ENCODE measurements around the gene CA9.

CA9 gene

DNA sequence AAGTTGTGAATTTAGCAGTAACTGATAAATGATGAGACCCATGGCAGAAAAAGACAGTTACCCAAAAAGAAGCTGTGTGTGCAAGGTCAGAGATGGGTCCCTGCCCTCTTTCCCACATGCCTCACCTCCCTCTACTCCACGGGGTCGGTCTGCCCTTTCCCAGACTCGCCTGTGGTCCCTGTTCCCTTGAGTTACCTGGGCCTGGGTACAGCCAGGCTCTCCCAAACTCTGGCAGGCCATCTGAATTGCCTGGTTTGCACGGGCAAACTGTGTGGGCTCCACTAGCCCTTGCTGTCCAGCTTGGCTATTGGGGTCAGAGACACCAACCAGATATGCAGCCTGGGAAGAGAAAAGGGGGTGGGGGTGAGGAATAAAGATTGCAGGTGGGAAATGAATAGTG, 34.4 kb downstream of the CA9 start:
- no peaks in the 10 kb centered on the region for H3K9me3 ChIP-seq (ENCODE audit: insufficient read depth, low read length)
- TF ChIP-seq EZH2phosphoT487 (conservative IDR thresholded peaks at IDR 0.05; ENCODE audit: low read length), result no peak
- TF ChIP-seq, protein P1, sequence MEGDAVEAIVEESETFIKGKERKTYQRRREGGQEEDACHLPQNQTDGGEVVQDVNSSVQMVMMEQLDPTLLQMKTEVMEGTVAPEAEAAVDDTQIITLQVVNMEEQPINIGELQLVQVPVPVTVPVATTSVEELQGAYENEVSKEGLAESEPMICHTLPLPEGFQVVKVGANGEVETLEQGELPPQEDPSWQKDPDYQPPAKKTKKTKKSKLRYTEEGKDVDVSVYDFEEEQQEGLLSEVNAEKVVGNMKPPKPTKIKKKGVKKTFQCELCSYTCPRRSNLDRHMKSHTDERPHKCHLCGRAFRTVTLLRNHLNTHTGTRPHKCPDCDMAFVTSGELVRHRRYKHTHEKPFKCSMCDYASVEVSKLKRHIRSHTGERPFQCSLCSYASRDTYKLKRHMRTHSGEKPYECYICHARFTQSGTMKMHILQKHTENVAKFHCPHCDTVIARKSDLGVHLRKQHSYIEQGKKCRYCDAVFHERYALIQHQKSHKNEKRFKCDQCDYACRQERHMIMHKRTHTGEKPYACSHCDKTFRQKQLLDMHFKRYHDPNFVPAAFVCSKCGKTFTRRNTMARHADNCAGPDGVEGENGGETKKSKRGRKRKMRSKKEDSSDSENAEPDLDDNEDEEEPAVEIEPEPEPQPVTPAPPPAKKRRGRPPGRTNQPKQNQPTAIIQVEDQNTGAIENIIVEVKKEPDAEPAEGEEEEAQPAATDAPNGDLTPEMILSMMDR (IDR thresholded peaks at IDR 0.05; ENCODE audit: insufficient read depth, low read length, poor library complexity, severe bottlenecking), result no peak
- H3K36me3 ChIP-seq (ENCODE audit: low read length), result 0 out of 2 replicates have a peak, but pooled peaks cover 13% of the 10 kb centered on the region
- no peaks in the 10 kb centered on the region for H3F3A ChIP-seq (ENCODE audit: insufficient read depth)
- no peak overlapping the region for H3K4me2 ChIP-seq (ENCODE audit: low read depth, low read length, poor library complexity, severe bottlenecking)
- no peak overlapping the region for H3K4me3 ChIP-seq (ENCODE audit: insufficient read depth, low read length, poor library complexity, severe bottlenecking)
- H3K27ac ChIP-seq (ENCODE audit: low read depth, low read length), result no peak overlapping the region
- H3K79me2 ChIP-seq (ENCODE audit: insufficient read depth, low read length), result no peaks in the 10 kb centered on the region
- no peaks in the 10 kb centered on the region for H3K27me3 ChIP-seq (ENCODE audit: low read length)
- H3K9ac ChIP-seq (ENCODE audit: low read length), result no peak overlapping the region
- H3K9me2 ChIP-seq (replicated peaks; ENCODE audit: insufficient read depth, low read length), result no peaks in the 10 kb centered on the region
- H2AFZ ChIP-seq (ENCODE audit: low read depth, low read length, severe bottlenecking), result no peak overlapping the region
- H4K20me1 ChIP-seq (ENCODE audit: low read depth, low read length), result no peaks in the 10 kb centered on the region

DNA sequence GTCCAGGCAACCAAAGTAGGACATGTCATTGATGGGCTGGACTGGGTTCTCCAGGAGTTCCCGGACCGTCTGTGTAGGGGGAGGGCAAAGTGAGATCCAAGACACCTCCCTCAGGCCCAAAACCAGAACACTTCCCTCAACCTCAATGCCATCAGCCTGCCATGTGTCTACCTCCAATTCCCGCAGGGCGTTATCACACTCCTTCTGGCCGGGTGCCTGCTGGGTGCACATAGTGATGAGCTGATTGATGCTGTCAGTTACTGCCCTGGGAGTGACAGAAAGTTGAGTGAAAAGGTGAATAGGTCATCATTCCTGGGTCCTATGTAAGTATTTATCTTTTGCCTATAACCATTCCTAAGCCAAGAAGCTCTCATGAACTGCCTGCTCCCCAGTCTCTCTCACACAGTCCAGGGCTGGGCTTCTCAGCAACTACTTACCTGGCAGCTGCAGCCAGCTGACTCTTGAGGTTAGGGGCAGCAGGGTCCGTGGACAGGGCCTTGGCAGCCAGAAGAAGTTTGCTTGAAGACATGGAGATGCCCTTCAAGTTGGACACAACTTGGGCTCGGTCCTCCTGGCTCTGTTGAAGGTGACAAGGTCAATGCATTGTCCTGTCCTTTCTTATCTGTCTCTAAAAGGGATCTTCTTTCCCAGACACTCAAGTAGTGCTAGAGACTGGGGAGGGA, 37.2 kb downstream of the CA9 start:
- no peak overlapping the region for H3K27ac ChIP-seq (ENCODE audit: low read depth, low read length)
- H3K27me3 ChIP-seq (ENCODE audit: low read length), result no peaks in the 10 kb centered on the region

DNA sequence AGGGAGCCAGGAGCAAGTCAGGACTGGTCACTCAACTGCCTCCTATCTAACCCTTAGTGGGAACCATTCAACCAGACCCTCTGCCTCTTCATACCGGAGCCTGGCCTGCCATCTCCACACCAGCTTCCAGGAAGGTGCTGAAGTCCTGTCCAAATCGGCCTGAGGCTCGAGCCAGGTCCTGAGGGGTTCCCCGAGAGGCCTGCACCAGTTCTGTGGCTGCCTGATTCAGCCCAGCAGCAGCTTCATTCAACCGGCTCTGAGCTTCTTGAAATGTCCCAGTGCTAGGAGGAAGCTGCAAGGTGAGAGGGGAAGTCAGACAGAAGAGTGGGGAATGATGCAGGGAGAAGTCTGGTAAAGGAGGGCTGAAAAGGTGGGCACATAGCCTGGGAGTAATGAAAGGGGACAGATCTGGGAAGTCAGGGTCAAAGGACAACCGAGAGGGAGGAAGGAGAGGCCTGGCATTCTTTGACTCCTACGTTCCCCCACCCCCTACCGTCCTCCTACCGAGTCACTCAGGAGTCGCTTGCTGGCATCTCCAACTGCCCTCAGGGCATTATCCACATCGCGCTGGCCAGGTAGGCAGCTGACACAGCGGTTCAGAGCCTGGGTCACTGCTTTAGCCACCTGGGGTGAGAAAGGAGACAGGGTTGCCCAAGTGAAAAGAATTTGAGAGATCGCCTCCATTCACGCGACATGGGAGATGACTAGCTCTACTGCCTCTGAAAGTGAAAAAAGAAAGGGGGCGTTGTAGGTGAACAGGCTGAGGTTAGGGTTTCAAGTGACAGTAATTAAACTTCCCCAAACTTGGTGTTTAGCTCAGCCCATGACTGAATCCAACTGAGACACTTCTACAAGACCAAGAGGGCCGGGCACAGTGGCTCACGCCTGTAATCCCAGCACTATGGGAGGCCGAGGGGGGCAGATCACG, 38.0 kb downstream of the CA9 start:
- Histone ChIP-seq H3K4me2 (ENCODE audit: low read depth, low read length, poor library complexity, severe bottlenecking) (no peak overlapping the region), H3K27me3 (ENCODE audit: low read length) (no peaks in the 10 kb centered on the region), H3K36me3 (ENCODE audit: low read length) (peaks cover 19% of the 10 kb centered on the region; the same call in 1 of the 2 replicates), H3K79me2 (ENCODE audit: insufficient read depth, low read length) (no peaks in the 10 kb centered on the region), H3F3A (ENCODE audit: insufficient read depth) (no peaks in the 10 kb centered on the region), H4K20me1 (ENCODE audit: low read depth, low read length) (no peaks in the 10 kb centered on the region), H2AFZ (ENCODE audit: low read depth, low read length, severe bottlenecking) (no peak overlapping the region), H3K4me3 (ENCODE audit: insufficient read depth, low read length, poor library complexity, severe bottlenecking) (no peak overlapping the region), H3K9ac (ENCODE audit: low read length) (no peak overlapping the region), H3K9me2 (replicated peaks; ENCODE audit: insufficient read depth, low read length) (no peaks in the 10 kb centered on the region), H3K9me3 (ENCODE audit: insufficient read depth, low read length) (no peaks in the 10 kb centered on the region), H3K27ac (ENCODE audit: low read depth, low read length) (no peak overlapping the region)
- no peak for TF ChIP-seq EZH2phosphoT487 (conservative IDR thresholded peaks at IDR 0.05; ENCODE audit: low read length)
- TF ChIP-seq, protein P1 (IDR thresholded peaks at IDR 0.05; ENCODE audit: insufficient read depth, low read length, poor library complexity, severe bottlenecking), result no peak

More for the DNA sequence above, 37.2 kb downstream of the CA9 start:
- H3K79me2 ChIP-seq (ENCODE audit: insufficient read depth, low read length), result no peaks in the 10 kb centered on the region
- H3K4me3 ChIP-seq (ENCODE audit: insufficient read depth, low read length, poor library complexity, severe bottlenecking), result no peak overlapping the region
- H3F3A ChIP-seq (ENCODE audit: insufficient read depth), result no peaks in the 10 kb centered on the region
- H3K4me2 ChIP-seq (ENCODE audit: low read depth, low read length, poor library complexity, severe bottlenecking), result no peak overlapping the region
- H3K36me3 ChIP-seq (ENCODE audit: low read length), result peaks cover 19% of the 10 kb centered on the region; the same call in 1 of the 2 replicates
- no peaks in the 10 kb centered on the region for H4K20me1 ChIP-seq (ENCODE audit: low read depth, low read length)
- no peak overlapping the region for H3K9ac ChIP-seq (ENCODE audit: low read length)
- H3K9me2 ChIP-seq (replicated peaks; ENCODE audit: insufficient read depth, low read length), result no peaks in the 10 kb centered on the region
- no peak overlapping the region for H2AFZ ChIP-seq (ENCODE audit: low read depth, low read length, severe bottlenecking)
- TF ChIP-seq EZH2phosphoT487 (conservative IDR thresholded peaks at IDR 0.05; ENCODE audit: low read length), result no peak
- TF ChIP-seq, protein P1 (IDR thresholded peaks at IDR 0.05; ENCODE audit: insufficient read depth, low read length, poor library complexity, severe bottlenecking), result no peak
- H3K9me3 ChIP-seq (ENCODE audit: insufficient read depth, low read length), result no peaks in the 10 kb centered on the region

Data from SU-DHL-6 (cell line).